Tibial nerve (tissue), 4 donors: ENCODE results near the gene CDK3.

Experiments
- EP300 ChIP-seq, 2 donors: sonication (generic); formaldehyde crosslinking; IDR thresholded peaks; one replicate each; pipeline ENCODE4 v1.6.1; 2017; ENCODE audit warnings: antibody characterized with exemption in 2 of 2, mild to moderate bottlenecking in 1 of 2
- POLR2A ChIP-seq, 2 donors: fragments of 450-650 bp; IDR thresholded peaks; one replicate each; pipeline ENCODE4 v1.6.1; 2017; ENCODE audit warnings: antibody characterized with exemption in 2 of 2, mild to moderate bottlenecking in 2 of 2, moderate library complexity in 2 of 2
- TF ChIP-seq, protein P1 (sequence below), 5 experiments: fragments of 200-600 bp in 3 of 5; fragments of 450-650 bp in 2 of 5; sonication (generic) in 3 of 5; IDR thresholded peaks; one replicate each; pipeline ENCODE4 v1.5.1; 2016 to 2019; ENCODE audit warnings: antibody characterized with exemption in 5 of 5, mild to moderate bottlenecking in 3 of 5, moderate library complexity in 2 of 5

DNA sequence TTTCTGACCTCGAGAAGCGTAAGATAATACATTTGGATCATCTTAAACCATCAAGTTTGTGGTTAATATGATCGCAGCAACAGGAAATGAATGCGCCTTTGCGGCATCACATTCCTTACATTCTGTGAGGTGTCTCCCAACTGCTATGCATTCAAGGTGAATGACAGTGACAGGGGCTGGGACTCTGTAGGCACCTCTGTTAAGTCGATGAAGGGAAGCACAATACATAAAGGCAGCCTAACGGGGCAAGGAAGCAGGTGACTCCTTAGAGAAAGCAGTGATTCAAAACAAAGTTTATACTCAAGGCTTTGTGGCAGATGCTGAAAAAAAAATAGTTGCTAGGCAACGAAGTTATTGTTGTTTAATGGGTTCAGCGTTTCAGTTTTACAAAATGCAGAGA lies 48.1 kb downstream of the CDK3 start:
- TF ChIP-seq, protein P1, sequence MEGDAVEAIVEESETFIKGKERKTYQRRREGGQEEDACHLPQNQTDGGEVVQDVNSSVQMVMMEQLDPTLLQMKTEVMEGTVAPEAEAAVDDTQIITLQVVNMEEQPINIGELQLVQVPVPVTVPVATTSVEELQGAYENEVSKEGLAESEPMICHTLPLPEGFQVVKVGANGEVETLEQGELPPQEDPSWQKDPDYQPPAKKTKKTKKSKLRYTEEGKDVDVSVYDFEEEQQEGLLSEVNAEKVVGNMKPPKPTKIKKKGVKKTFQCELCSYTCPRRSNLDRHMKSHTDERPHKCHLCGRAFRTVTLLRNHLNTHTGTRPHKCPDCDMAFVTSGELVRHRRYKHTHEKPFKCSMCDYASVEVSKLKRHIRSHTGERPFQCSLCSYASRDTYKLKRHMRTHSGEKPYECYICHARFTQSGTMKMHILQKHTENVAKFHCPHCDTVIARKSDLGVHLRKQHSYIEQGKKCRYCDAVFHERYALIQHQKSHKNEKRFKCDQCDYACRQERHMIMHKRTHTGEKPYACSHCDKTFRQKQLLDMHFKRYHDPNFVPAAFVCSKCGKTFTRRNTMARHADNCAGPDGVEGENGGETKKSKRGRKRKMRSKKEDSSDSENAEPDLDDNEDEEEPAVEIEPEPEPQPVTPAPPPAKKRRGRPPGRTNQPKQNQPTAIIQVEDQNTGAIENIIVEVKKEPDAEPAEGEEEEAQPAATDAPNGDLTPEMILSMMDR (IDR thresholded peaks at IDR 0.05): no peak
- TF ChIP-seq POLR2A (IDR thresholded peaks at IDR 0.05) (no peak), EP300 (IDR thresholded peaks at IDR 0.05) (no peak)
